HepG2 (cell line): ENCODE measurements around the gene SLC50A1. TPM values are rescaled to one million over a fixed set of nuclear protein-coding genes. Genes with fewer than 3 reads are reported as not detected.

Experiments used
- CCDC6 ChIP-seq: sonication (generic); formaldehyde crosslinking; IDR thresholded peaks from 2 replicates; pipeline ENCODE4 v1.8.1; 2022; ENCODE audit warnings: mild to moderate bottlenecking, missing genetic modification reagents, moderate library complexity
- CHD2 ChIP-seq: IDR thresholded peaks from 2 replicates; pipeline ENCODE4 v1.6.1; 2011; ENCODE audit warnings: low read depth, low read length, improper control_type of control experiment
- FOXO4 ChIP-seq: sonication (generic); formaldehyde crosslinking; conservative IDR thresholded peaks from 2 replicates; pipeline ENCODE4 v1.8.1; 2023; ENCODE audit warnings: missing genetic modification reagents
- GMEB1 ChIP-seq: sonication (generic); formaldehyde crosslinking; IDR thresholded peaks from 2 replicates; pipeline ENCODE4 v1.5.1; 2020; ENCODE audit warnings: missing genetic modification reagents, mild to moderate bottlenecking, borderline replicate concordance
- GRHL1 ChIP-seq: sonication (generic); formaldehyde crosslinking; conservative IDR thresholded peaks from 2 replicates; pipeline ENCODE4 v1.8.0; 2022; ENCODE audit warnings: missing genetic modification reagents
- HMGA1 ChIP-seq: sonication (generic); formaldehyde crosslinking; conservative IDR thresholded peaks from 2 replicates; pipeline ENCODE4 v1.4.0; 2020; ENCODE audit warnings: missing genetic modification reagents
- IKZF1 ChIP-seq: fragments of 450-650 bp; IDR thresholded peaks from 2 replicates; pipeline ENCODE4 v1.7.1; 2016
- ISX ChIP-seq: sonication (generic); formaldehyde crosslinking; conservative IDR thresholded peaks from 2 replicates; pipeline ENCODE4 v1.5.0; 2020; ENCODE audit warnings: missing genetic modification reagents
- KLF11 ChIP-seq: IDR thresholded peaks from 2 replicates; pipeline ENCODE4 v1.6.1; 2016; ENCODE audit warnings: missing compliant biosample characterization
- MED13 ChIP-seq: sonication (generic); formaldehyde crosslinking; IDR thresholded peaks from 2 replicates; pipeline ENCODE4 v1.5.0; 2020; ENCODE audit warnings: missing genetic modification reagents
- MEIS2 ChIP-seq: sonication (generic); formaldehyde crosslinking; IDR thresholded peaks from 2 replicates; pipeline ENCODE4 v1.9.0; 2021; ENCODE audit warnings: mild to moderate bottlenecking, missing genetic modification reagents
- MIXL1 ChIP-seq: IDR thresholded peaks from 2 replicates; pipeline ENCODE4 v1.6.1; 2016
- NCOA2 ChIP-seq: sonication (generic); formaldehyde crosslinking; IDR thresholded peaks from 2 replicates; pipeline ENCODE4 v1.8.0; 2022; ENCODE audit warnings: inconsistent platforms
- NFE2L2 ChIP-seq: fragments of 150-350 bp; IDR thresholded peaks from 2 replicates; pipeline ENCODE4 v1.6.1; 2014; ENCODE audit warnings: low read length
- POGK ChIP-seq: sonication (generic); formaldehyde crosslinking; conservative IDR thresholded peaks from 2 replicates; pipeline ENCODE4 v1.8.0; 2022; ENCODE audit warnings: mild to moderate bottlenecking, moderate library complexity, missing genetic modification reagents
- RAD21 ChIP-seq: fragments of 450-650 bp; formaldehyde crosslinking; IDR thresholded peaks from 2 replicates; pipeline ENCODE4 v1.5.0; 2020; ENCODE audit warnings: mild to moderate bottlenecking
- TBX2 ChIP-seq: sonication (generic); formaldehyde crosslinking; IDR thresholded peaks from 2 replicates; pipeline ENCODE4 v1.5.0; 2020; ENCODE audit warnings: missing genetic modification reagents, mild to moderate bottlenecking, borderline replicate concordance
- ZBTB2 ChIP-seq: sonication (generic); formaldehyde crosslinking; IDR thresholded peaks from 2 replicates; pipeline ENCODE4 v1.8.0; 2022; ENCODE audit warnings: low read depth, missing genetic modification reagents
- ZFP82 ChIP-seq: sonication (generic); formaldehyde crosslinking; IDR thresholded peaks from 2 replicates; pipeline ENCODE4 v1.5.1; 2020; ENCODE audit warnings: mild to moderate bottlenecking, missing genetic modification reagents, borderline replicate concordance
- ZNF124 ChIP-seq: sonication (generic); formaldehyde crosslinking; IDR thresholded peaks from 2 replicates; pipeline ENCODE4 v1.4.0; 2020; ENCODE audit warnings: missing genetic modification reagents
- ZNF317 ChIP-seq: sonication (generic); formaldehyde crosslinking; IDR thresholded peaks from 2 replicates; pipeline ENCODE4 v1.5.0; 2020; ENCODE audit warnings: mild to moderate bottlenecking, missing genetic modification reagents
- ZNF570 ChIP-seq: sonication (generic); formaldehyde crosslinking; IDR thresholded peaks from 2 replicates; pipeline ENCODE4 v1.4.0; 2020; ENCODE audit warnings: mild to moderate bottlenecking, missing genetic modification reagents, borderline replicate concordance
- ZNF589 ChIP-seq: sonication (generic); formaldehyde crosslinking; conservative IDR thresholded peaks from 2 replicates; pipeline ENCODE4 v1.8.0; 2022; ENCODE audit warnings: mild to moderate bottlenecking, moderate library complexity, missing genetic modification reagents
- ZNF780A ChIP-seq: sonication (generic); formaldehyde crosslinking; IDR thresholded peaks from 2 replicates; pipeline ENCODE4 v1.8.0; 2022; ENCODE audit warnings: mild to moderate bottlenecking, missing genetic modification reagents, moderate library complexity
- polyA plus RNA-seq, 8 experiments: library from polyadenylated mRNA; depleted of rRNA in 3 of 8; stranded (reverse) in 7 of 8; unstranded in 1 of 8; fragments of >200 nt; fragmentation: Illumina TruSeq in 4 of 8; extraction: Trizol in 4 of 8; gene quantifications; 2 replicates each; pipeline versions ENCODE4 v1.2.1 to v1.2.3, GENCODE V29; 2011 to 2016; ENCODE audit warnings: low read depth in 4 of 8, missing spikeins in 1 of 8, mixed read lengths in 1 of 8; ENCODE audit not compliant: insufficient read depth in 1 of 8
- total RNA-seq, 5 experiments: library from RNA; depleted of rRNA; stranded (reverse); fragments of >200 nt; fragmentation: Illumina TruSeq; extraction: Trizol; gene quantifications; 2 replicates each; pipeline ENCODE4 v1.2.3, GENCODE V29; 2016; ENCODE audit warnings: low read depth in 1 of 5

The SLC50A1 gene
- total and polyA plus RNA-seq, 2 of the 13 experiments (the other 11 are each of a cell fraction or from before 2014, with no cell fraction given), result 22.5 to 46.8 TPM

- no peak for TF ChIP-seq NFE2L2
- TF ChIP-seq GMEB1 (CRISPR knock-in tag), result no peak
- 0 out of 2 replicates have a peak, but pooled peaks have one; percentile 51 for TF ChIP-seq POGK (CRISPR knock-in tag)
- TF ChIP-seq ZBTB2 (CRISPR knock-in tag), result no peak
- TF ChIP-seq NCOA2 (CRISPR knock-in tag), result no peak
- no peak for TF ChIP-seq MEIS2
- peak; percentile 8; the same call in 1 of the 2 replicates for TF ChIP-seq MIXL1 (CRISPR knock-in tag)
- no peak for TF ChIP-seq KLF11 (CRISPR knock-in tag)
- TF ChIP-seq CHD2, result no peak
- no peak for TF ChIP-seq TBX2 (CRISPR knock-in tag)
- no peak for TF ChIP-seq ZFP82
- no peak for TF ChIP-seq MED13 (CRISPR knock-in tag)
- TF ChIP-seq ISX (CRISPR knock-in tag), result no peak
- TF ChIP-seq CCDC6, result no peak
- TF ChIP-seq HMGA1 (CRISPR knock-in tag), result no peak
- no peak for TF ChIP-seq GRHL1 (CRISPR knock-in tag)
- no peak for TF ChIP-seq FOXO4 (CRISPR knock-in tag)
- TF ChIP-seq ZNF780A (CRISPR knock-in tag), result no peak
- no peak for TF ChIP-seq IKZF1
- no peak for TF ChIP-seq ZNF589 (CRISPR knock-in tag)
- TF ChIP-seq ZNF570, result no peak
- TF ChIP-seq RAD21 (CRISPR knock-in tag), result peak; percentile 6; the same call in 1 of the 2 replicates
- TF ChIP-seq ZNF124 (CRISPR knock-in tag), result 0 out of 2 replicates have a peak, but pooled peaks have one; percentile 25
- no peak for TF ChIP-seq ZNF317 (CRISPR knock-in tag)
Measured at GRCh38 chr1:155127967-155128754, 7.5 kb upstream of the SLC50A1 start (continued).
